ENCODE measurements around the gene NRXN3.

Gene NRXN3

DNA sequence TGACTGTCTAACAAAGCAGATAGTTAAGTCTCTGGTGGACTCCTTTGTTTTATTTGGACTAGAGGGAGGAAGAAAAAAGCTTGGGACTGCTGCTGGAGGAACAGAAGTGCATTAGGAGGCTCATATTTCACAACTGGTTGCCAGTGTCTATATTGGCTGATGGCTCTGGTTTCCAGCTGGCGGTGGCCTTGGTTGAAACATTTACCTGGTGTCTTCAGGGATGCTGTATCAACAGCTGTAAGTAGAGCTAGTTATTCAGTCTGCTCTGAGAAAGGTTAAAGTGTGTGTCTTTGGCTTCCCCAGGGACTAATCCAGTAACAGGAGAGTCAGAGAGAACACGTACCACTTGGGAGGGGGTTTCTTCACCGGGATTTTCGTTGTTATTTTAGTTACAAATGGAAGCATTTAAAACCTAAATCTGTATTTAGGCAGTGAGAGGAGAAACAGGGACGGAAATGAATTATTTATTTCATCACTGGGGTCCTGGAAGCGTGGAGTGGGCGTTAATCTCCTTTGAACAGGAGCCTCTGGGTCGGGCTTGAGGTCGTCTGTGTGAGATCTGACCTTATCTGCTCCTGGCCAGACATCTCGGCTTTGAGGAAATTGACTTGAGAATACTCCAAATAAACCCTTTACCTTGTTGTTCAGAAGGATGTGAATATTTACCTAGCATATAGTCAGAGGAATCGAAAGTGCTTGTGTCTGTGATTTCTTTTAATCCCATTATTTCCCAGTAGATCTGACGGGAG, 149.9 kb downstream of the NRXN3 start:
- DNase-seq (ENCODE audit: low read depth in 2 of 2): no peak

DNA sequence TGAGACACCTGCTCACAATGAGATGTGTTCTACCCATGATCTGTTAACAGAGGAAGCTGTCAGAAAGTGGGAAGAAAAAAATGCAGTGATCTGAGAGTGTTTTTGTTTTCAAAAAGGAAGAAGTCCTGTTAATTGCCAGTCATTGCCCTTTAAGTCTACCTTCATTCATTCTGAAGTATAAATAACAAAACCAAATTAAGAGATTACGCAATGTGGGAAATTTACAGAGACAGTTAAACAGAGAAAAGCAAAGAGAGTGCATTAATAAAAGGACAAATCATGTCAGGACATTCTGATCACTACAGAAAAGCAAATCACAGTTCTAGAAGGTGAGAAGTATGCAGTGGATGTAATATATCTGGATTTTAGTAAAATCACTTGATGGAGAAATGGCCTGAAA, 154.2 kb downstream of the NRXN3 start:
- DNase-seq (ENCODE audit: low read depth in 2 of 2): no peak

DNA sequence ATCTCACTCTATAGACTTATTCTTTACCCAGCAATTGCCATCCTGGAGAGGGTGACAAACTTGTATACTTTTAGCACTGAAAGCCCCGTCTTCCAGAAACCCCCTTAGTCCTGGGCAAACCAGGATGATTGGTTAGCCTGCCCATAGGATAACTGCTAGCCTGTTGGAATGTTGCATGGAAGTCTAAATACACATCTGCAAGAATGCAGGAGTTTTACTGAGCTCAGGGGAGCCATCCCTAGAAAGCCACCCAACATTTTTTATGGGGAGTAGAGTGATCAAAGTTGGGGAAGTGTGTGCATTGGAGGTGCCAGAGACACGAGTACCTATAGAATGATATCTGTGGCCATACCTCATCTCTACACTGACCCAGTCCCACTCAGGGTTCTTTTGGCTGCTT, 155.7 kb downstream of the NRXN3 start:
- DNase-seq (ENCODE audit: low read depth in 2 of 2): no peak

DNA sequence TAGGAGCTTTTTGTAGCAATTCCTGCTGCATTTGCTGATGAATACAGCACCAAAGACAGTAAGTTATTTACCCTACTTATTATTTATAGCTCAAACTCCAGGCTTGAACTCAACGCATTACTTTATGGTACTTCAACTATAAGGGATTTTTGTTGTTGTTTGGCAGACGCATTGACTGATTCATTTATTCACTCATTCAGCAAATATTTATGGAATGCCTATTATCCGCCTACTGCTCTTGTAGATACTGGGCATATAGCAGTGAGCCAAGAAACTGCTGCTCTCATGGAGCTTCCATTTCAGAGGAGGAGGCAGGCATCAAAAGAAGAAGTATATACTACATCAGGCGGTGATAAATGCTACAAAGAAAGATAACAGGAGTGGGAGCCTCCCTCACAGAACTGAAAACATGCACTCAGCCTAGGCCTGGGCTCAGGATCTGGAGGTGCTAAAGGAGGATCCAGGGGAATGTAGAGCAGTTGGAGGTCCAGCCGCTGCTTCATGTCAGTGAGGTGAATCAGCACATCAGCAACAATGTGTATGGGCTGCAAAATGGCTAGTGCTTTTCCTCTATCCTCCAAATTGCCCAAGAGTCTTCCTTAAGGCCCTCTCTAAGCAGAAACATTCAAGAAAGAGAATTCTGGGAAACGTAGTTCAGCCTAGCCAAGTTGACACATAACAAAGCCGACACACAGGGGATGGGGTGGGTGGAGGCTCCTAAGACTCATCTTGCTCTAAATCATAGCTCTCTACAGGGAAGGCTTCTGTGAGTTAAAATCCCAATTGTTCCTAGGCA, 157.5 kb downstream of the NRXN3 start:
- no peak for DNase-seq (ENCODE audit: low read depth in 2 of 2)

DNA sequence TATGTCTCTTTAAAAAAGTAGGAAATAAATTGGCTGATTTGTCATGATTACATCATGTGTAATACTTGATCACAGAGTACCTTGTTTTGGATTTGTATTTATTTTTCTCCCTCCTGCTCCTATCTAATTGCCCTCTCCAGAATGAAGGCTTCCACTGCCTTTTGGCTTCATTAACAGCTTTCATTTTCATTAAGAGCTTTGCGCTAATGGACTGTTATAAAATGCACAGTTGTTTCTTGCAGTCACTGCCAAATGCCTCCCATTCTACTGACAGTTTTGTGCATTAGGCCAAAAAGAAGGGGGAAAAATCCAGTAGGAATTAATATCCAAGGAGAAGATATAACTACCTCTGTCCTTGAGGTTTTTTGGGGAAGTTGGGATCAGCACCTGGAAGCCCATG, 159.2 kb downstream of the NRXN3 start:
- DNase-seq (ENCODE audit: low read depth in 2 of 2): no peak

DNA sequence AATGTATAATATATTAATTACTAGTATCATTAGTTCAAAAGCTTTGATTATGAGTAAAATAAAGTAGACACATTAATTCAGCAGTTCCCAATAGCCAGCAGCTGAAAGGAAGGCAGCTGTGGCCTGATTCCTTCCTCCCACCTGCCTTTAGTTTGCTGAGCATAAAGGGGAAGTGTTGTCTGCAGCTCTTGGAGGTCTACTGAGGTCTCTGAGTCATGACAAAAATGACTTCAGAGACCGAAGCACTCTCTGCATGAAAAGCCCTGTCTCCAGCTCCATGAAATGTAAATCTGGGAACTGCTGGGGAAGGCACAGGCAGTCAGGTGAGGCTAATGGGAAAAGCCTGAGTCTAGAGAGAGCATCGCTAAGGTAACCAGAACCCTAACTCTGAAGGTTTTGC, 165.4 kb downstream of the NRXN3 start:
- DNase-seq (ENCODE audit: low read depth in 2 of 2): no peak

DNA sequence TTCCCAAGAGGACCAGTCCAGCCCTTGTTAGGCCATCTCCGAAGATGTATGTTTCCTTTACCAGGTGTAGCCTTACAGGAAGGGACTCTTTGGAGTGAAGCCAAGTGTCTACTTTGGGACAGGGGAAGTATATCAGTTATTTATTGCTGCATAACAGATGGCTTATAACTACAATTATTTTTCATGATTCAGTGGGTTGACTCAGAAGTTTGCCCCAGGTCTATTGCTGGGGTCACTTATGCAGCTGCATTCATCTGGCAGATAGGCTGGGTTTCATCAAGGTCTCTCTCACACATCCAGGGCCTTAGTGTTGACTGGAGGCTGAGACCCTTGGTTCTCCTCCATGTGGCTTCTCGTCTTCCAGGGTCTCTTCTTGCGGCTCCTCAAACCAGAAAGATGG, 170.1 kb downstream of the NRXN3 start:
- no peak for DNase-seq (ENCODE audit: low read depth in 2 of 2)

DNA sequence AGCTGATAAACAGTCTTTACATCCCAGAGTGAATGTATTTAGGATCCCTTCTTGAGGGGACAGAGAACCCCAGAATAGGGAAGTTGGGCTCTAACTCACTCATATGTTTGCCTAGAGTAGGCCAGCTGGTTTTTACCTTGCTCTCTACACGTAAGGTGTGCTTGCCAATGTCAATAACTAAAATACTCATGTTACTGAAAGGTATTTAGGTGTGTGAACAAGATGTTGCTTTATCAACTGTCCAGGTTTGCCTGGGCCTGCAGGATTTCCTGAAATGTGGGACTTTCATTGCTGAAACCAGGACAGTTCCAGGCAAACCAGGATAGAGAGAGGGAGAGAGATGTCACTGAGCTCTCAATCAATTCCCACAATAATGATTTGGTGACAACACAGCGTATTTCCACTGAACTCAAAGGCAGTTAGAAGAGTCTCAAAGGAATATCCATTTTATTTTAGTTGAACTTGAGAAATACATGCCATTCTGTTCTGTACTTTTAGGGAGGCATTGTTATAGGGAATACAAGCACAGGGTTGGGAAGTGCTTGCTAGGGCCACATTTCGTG, 171.7 kb downstream of the NRXN3 start:
- DNase-seq (ENCODE audit: low read depth in 2 of 2): no peak

DNA sequence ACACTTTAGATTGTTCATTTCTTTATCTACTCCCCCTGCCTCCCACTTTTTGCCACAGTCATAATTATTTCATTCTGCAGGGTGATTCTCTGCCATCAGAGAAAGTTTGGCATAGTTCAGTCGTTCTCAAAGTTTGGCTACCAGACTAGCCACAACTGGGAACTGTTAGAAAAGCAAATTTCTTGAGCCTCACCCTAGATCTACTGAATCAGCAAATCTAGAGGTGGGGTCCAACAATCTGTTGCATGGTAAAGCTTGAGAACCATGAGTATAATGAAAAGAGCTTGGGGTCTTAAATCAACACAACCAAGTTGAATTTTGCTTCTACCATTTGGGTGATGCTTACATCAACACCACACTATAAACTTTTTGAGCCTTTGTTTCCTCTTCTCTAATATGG, 172.7 kb downstream of the NRXN3 start:
- no peak for DNase-seq (ENCODE audit: low read depth in 2 of 2)

DNA sequence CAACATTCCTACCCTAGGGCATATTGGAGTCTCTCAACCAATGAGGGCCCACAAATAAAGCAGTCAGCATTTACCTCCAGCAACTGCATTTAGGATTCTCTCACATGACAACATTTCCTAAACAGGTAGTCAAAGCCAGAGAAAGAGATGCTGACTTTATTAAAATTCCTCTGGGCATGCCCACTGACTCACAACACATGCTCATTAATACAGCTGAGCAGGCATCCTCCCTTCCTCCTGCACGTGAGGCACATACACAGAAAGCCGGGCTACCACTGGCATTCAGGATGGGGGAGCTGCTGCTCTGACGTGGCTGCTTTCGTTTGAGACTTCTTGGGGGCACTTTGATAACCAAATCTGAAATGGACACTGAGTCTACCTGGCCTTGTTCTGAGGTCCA, 174.1 kb downstream of the NRXN3 start:
- no peak for DNase-seq (ENCODE audit: low read depth in 2 of 2)

DNA sequence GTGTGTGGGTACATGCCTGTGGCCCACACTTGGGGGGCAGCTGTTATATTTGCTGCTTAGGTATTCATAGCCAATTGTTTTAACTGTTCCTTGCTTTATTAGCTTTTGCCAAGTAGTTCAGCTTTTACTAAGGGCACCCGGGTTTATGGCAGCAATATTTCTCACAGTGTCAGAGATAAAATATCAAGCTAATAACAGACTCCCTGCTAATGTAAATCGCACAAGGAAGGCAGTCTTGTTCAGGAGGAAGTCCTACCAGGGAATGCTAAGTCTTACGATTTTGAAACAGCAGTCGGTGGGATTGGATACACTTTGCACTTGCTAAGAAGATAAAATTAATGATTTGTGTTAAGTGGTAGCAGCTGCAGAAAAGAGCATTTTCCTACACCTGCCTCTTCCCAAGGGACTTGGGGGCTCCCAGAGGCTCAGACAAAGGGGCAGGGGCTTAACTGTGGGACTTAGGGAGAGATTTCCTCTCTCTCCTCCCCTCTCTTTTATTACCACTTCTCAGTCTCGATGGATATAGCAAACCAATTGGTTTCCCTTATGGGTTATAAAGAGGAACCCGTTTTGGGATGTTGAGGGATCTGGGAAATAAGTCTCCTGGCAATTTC, 175.1 kb downstream of the NRXN3 start:
- DNase-seq (ENCODE audit: low read depth in 2 of 2): no peak

DNA sequence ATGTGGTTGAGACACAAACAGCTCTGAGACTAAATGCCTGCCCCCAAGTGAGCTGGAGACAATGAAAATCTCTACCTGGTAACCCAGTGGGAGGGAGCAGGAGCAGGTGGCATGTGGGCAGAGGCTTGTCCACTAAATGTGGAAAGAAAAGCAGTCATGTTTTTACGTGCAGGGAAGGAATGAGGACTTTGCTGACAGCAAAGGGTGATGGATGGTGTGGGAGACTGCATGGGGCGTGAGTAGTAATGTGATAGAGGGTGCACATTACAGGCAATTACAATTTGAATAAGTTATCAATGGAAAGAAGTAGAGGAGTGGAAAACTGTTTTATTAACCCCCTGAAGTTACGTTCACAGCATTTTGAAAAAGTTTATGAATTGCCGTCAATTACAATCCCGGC, 176.6 kb downstream of the NRXN3 start:
- DNase-seq (ENCODE audit: low read depth in 2 of 2): no peak

DNA sequence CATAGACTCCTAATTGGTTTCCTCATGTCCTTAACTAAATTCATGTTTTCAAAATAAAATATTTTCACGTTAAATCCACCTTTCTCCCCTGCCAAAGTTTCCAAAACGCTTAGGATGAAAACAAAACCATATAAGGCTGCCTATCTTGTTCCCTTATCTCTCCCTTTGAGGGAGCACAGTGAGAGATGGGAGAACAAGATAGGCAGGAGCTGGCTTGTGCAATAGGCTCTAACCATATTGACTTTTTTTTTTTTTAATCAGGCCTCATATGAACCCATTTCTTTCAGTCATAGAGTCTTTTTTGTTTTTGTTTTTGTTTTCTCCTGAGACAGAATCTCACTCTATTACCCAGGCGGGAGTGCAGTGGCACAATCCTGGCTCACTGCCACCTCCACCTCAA, 184.9 kb downstream of the NRXN3 start:
- DNase-seq (ENCODE audit: low read depth in 2 of 2): no peak

DNA sequence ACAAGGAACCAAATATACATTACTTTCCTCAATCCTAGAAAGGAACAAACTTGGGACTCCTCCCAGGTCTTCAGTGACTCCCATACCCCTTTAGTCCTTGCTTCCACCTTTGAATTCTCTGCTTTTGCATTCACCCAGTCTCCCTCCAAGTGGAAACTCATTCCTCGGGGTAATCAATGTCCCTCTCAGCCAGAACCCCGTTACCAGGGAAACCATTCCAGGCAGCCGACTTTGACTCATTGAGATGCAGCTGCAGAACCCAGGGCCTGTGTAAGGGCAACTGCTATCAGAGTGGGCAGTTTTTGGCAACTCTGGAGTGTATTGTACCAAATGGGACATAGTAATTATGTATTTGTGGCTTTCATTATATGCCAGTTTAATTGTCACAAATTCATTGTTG, 186.2 kb downstream of the NRXN3 start:
- no peak for DNase-seq (ENCODE audit: low read depth in 2 of 2)

DNA sequence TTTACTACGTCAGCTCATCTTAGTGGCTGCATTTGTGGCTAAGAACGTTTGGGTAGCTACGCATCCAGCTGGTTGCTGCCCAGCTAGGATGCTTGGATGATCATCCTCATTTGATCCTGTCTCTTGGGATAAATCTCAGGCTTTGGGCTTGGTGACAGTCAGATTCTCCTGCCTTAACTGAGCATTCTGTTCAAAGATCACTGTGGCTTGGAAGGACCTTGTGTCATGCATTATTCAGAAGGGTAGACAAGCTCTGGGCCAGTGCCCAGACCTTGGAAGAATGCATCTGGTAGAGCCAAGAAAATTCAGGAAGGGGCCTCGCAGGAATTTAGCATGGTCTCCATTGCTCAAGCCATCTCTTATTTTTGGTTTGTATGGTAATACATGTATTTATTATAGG, 188.4 kb downstream of the NRXN3 start:
- DNase-seq (ENCODE audit: low read depth in 2 of 2): no peak

DNA sequence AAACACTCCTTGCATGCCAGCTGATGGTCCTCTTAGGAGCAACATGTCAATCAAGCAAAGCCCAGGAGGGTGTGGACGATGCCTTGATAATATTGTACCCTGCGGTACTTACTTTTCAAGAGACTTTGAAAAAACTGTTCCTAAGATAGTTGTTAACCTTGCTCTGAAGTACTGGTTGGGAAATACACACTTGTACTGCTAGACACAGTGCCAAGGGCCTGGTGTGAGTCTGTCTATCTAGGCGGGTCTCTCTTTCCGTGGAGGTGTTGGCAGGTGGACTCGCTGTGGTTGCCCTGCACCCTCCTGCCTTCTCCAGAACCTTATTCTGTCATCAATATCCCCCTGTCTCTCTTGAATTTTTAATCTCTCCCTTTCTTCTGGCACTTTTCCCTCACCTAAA, 189.4 kb downstream of the NRXN3 start:
- no peak for DNase-seq (ENCODE audit: low read depth in 2 of 2)

DNA sequence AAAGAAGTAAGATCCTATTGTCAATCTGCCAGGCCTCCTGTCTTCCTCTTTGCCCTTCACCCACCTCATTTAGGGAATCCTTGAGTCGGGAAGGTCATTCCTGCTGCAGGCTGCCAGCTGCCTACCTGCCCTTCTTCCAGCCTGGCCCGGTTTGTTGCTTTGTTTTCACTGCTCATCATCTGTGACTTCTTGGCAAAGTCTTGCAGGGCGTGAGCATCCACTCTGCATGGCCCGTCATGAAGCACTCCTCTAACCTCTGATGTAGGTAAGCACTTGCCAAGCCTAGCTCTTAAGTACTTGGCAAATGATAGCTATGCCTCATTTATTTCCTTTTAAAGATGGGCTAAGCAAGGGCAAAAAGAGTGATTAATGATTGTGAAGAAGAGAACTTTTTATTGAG, 192.8 kb downstream of the NRXN3 start:
- no peak for DNase-seq (ENCODE audit: low read depth in 2 of 2)

DNA sequence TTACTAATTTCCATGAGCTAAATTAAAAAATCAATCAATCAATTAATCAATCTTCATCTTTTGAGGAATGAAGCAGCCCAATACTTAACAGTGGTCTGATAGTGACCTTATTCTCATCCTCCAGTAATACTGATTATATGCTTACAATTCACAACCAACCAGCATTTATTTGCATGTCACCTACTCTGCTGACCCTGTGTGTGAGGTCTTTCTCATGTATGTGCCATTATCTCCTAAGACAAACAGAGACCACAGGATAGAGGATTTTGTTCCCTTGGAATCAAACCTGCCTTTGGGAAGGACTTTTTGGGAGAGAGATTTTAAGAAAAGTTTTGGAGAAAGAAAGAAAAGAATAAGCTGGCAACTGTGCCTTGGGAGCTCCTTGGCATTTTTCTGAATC, 197.2 kb downstream of the NRXN3 start:
- no peak for DNase-seq (ENCODE audit: low read depth in 2 of 2)

DNA sequence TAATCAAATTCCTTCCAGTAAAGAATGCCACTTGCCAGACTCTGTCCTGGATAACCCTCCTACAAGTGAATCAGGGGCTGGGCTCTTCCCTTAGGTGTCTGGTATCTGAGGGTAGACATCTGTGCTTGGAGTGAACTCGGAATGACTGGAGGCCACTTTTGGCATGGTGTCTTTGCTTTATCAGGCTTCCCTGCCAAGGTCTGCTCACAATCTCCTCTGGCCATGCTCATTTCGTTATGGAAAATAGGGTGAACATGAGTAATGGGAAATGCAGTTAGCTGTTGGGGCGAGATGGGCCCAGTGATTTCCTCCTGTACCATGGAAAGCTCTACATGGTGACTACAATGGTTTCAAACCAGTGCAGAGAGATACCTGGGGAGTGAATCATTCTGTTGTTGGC, 212.9 kb downstream of the NRXN3 start:
- DNase-seq (ENCODE audit: low read depth in 2 of 2): no peak

DNA sequence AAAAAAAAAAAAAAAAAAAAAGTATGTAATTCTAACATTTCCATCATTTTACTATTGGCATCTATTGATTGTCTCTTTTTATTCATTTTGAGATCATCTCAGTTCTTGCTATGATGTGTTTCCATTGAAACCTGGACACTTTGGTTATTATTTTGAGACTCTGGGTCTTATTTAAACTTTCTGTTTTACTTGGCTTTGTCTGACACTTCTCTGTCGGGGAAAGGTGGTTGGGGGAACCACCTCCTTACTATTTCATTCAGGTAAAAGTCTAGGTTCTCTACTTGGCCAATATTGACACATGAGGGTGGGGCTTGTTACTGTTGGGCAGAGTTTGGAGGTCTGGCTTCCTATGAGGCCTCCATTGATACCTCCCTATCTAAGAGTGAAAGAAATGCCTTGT, 228.0 kb downstream of the NRXN3 start:
- DNase-seq (ENCODE audit: low read depth in 2 of 2): no peak

DNA sequence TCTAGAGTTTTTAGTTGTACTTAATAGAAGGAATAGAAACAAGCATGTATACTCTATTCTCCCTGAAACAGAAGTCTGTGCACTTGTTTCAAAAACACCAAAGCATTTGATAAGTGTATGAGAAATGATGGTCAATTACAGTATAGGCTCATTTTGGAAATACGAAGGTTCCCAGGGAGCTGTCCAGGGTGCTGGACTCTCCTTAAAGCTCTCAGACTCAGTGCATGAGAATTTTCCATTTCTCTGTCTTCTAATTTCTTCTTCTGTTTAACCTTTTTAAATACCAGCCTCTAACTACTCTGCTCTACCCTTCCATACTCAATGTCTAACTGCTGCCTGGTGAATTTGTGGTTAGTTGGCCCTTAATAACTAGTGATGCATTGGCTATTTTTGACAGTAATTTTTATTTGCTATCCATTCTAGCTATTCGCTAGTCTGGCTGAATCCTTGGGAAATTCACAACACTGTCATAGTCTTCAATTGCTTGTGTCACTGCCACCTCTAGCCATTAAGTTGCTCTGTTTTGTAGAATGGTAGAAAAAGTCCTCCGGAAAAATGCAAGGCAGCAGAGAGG, 229.2 kb downstream of the NRXN3 start:
- no peak for DNase-seq (ENCODE audit: low read depth in 2 of 2)

DNA sequence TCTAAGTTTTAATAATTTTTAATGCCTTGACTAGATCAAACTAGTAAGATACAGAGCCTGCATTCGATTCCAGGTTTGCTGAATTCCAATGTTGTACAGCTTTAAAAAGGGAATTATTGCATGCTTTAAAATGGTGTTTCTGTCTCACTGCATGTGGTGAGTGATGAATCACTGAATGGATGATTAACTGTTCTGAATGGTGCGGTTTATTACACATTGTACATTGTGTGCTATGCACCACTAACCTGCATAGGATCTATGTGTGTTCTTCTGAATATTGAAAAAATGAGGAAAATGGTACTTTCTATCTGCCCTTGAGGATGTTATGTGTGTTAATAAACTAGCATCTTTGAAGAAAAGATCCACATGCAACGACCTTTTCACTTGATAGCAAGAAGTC, 231.7 kb downstream of the NRXN3 start:
- DNase-seq (ENCODE audit: low read depth in 2 of 2): no peak

All from stimulated activated CD8-positive, alpha-beta memory T cell treated with anti-CD3 and anti-CD28 coated beads, Interleukin-2, amount 100 ng/mL, for 48 hours (primary cell).